Measurements from ENCODE around the gene HS2ST1. TPM values are rescaled to one million over a fixed set of nuclear protein-coding genes. Genes with fewer than 3 reads are reported as not detected.

The HS2ST1 gene
- total RNA-seq, 6 donors from 2014 or later = 8.4 to 20.3 (median 13.9) TPM

DNA sequence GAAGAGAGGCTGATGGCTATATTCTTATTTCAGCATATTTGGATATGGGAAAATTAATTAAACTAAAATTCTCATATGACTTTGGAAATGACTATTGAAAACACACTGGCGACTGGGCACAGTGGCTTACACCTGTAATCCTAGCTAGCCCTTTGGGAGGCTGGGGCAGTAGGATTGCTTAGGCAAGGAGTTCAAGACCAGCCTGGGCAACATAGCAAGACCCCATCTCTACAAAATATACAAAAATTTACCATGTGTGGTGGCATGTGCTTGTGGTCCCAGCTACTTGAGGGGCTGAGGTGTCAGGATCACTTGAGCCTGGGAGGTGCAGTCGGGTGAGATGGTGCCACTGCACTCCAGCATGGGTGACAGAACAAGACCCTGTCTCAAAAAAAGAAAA is 26.2 kb downstream of the HS2ST1 start:
- peaks cover 0 to 5% (median 0%) of the 10 kb centered on the region in 4 donors for H3K4me1 ChIP-seq
- H3K9me3 ChIP-seq = no peaks in the 10 kb centered on the region
- H3K27me3 ChIP-seq = no peaks in the 10 kb centered on the region
- H3K4me3 ChIP-seq = no peak overlapping the region
- H3K27ac ChIP-seq = no peak overlapping the region
- TF ChIP-seq POLR2AphosphoS5 (IDR thresholded peaks at IDR 0.05) = no peak
- TF ChIP-seq, protein P1, sequence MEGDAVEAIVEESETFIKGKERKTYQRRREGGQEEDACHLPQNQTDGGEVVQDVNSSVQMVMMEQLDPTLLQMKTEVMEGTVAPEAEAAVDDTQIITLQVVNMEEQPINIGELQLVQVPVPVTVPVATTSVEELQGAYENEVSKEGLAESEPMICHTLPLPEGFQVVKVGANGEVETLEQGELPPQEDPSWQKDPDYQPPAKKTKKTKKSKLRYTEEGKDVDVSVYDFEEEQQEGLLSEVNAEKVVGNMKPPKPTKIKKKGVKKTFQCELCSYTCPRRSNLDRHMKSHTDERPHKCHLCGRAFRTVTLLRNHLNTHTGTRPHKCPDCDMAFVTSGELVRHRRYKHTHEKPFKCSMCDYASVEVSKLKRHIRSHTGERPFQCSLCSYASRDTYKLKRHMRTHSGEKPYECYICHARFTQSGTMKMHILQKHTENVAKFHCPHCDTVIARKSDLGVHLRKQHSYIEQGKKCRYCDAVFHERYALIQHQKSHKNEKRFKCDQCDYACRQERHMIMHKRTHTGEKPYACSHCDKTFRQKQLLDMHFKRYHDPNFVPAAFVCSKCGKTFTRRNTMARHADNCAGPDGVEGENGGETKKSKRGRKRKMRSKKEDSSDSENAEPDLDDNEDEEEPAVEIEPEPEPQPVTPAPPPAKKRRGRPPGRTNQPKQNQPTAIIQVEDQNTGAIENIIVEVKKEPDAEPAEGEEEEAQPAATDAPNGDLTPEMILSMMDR (IDR thresholded peaks at IDR 0.05) = no peak
- TF ChIP-seq POLR2A (IDR thresholded peaks at IDR 0.05) = no peak
- no peak for TF ChIP-seq EP300 (IDR thresholded peaks at IDR 0.05)
- ATAC-seq (ENCODE audit: low FRiP score in 2 of 2) = no peak
- WGBS, 2 donors = 100% methylated on average over 2 of the region's 2 CpGs
- no peak for DNase-seq
- no peaks in the 10 kb centered on the region for H3K36me3 ChIP-seq

DNA sequence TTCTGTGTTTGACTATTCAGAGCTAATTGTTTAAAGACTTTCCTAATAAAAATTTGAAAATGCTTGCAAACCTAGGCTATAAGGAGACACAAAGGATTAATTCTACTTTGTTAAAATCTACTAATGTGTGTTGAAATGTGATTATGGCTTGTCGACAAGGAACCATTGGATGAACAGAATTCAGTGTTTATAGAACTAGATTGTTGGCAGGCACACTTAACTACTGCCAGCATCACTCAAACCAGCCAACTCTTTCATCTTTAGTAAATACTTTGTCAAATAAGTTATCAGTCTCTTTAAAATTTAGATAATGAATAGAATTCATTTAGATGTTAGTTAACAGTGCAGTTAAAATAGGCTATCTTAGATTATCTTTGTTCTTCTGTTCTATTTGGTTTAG is 27.6 kb downstream of the HS2ST1 start:
- TF ChIP-seq POLR2AphosphoS5 (IDR thresholded peaks at IDR 0.05) (no peak), POLR2A (IDR thresholded peaks at IDR 0.05) (no peak)
- Histone ChIP-seq H3K36me3 (no peaks in the 10 kb centered on the region), H3K4me3 (no peak overlapping the region), H3K27ac (no peak overlapping the region), H3K9me3 (no peaks in the 10 kb centered on the region), H3K27me3 (no peaks in the 10 kb centered on the region), H3K4me1 (peaks cover 0 to 5% (median 0%) of the 10 kb centered on the region in 4 donors)
- DNase-seq (no peak), ATAC-seq (ENCODE audit: low FRiP score in 2 of 2) (no peak)
- 19 to 31% methylated on average over 1 of the region's 1 CpG for WGBS, 2 donors

DNA sequence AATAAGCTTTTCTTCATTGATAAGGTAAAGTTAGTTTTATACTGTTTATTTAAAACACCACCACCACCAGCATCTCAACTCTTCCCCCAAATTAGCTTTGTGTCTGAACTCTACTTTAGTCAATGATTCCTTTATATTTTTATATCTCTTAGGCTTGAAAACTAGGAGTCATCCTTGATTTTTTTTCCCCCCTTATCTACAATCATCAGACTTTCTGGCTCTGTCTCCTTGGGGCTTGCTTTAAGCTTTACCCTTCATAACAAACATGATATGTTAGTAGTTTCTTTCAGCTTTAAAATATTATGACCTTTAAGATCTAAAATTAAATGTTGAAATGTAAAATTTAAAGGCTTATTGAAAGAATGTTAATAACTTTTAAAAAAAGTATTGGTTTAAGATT is 28.3 kb downstream of the HS2ST1 start:
- Histone ChIP-seq H3K27me3 (no peaks in the 10 kb centered on the region), H3K4me3 (no peak overlapping the region), H3K27ac (no peak overlapping the region), H3K36me3 (no peaks in the 10 kb centered on the region), H3K4me1 (peaks cover 0 to 5% (median 0%) of the 10 kb centered on the region in 4 donors), H3K9me3 (no peaks in the 10 kb centered on the region)
- ATAC-seq (ENCODE audit: low FRiP score in 2 of 2) (no peak), DNase-seq (no peak)
- TF ChIP-seq EP300 (IDR thresholded peaks at IDR 0.05) (no peak), POLR2AphosphoS5 (IDR thresholded peaks at IDR 0.05) (no peak), POLR2A (IDR thresholded peaks at IDR 0.05) (no peak)
- TF ChIP-seq, protein P1 (IDR thresholded peaks at IDR 0.05) = no peak

DNA sequence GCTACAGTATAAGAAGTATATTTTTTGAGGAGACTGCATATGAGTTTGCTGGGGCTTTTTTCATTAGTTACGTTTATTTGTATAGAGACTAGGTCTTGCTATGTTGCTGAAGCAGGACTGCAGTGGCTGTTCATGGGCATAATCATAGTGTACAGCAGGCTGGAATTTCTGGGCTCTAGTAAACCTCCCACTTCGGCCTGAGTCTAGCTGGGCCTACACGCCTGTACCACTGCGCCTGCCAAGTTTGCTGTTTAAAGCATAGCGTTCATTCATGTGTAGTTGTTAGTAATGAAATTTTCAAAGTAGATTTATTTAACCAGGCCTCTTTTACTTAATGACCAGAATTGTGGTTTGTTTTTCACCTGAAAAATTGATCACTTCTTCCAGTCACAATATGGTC is 33.8 kb downstream of the HS2ST1 start:
- Histone ChIP-seq H3K4me3 (no peak overlapping the region), H3K27ac (no peak overlapping the region), H3K36me3 (no peaks in the 10 kb centered on the region), H3K27me3 (no peaks in the 10 kb centered on the region), H3K9me3 (no peaks in the 10 kb centered on the region), H3K4me1 (peaks cover 0 to 5% (median 1%) of the 10 kb centered on the region in 4 donors)
- ATAC-seq (ENCODE audit: low FRiP score in 2 of 2) (no peak), DNase-seq (no peak)
- TF ChIP-seq POLR2A (IDR thresholded peaks at IDR 0.05) (no peak), POLR2AphosphoS5 (IDR thresholded peaks at IDR 0.05) (no peak), EP300 (IDR thresholded peaks at IDR 0.05) (no peak)
- TF ChIP-seq, protein P1 (IDR thresholded peaks at IDR 0.05) = no peak
- 76 to 83% methylated on average over 5 of the region's 5 CpGs for WGBS, 2 donors

DNA sequence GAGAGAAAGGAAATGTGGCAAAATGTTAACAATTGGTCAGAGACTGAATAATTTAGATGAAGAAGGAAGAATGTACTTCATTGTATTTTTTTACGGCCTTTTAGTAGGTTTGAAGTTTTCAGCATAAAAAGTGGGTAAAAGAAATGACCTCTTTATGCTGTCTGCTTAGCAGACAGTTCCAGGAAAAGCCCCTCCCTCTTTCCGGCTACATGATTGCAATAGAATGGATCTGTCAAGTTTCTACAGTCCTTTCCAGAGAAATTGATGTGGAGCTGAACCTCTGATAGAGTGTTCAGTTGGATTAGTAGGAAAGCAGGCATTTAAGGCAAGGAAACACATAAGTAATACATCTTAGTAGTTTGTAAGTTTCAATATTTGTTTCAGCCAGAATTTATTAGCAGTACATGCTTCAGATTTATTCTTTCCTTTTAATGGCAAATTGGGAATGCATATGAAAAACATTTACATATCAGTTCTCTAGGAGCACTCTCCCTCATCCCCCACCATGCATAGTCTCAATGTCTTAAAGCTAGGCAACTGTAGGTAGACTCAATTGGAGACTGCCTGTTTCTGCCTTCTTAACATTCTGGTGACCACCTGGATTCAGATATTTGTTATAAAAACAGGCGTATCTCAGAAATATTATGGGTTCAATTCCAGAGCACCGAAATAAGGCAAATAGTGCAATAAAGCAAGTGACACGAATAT is 36.4 kb downstream of the HS2ST1 start:
- peaks cover 0 to 8% (median 5%) of the 10 kb centered on the region in 4 donors for H3K4me1 ChIP-seq
- H3K27ac ChIP-seq = no peak overlapping the region
- WGBS, 2 donors = 85 to 86% methylated on average over 5 of the region's 5 CpGs
- ATAC-seq (ENCODE audit: low FRiP score in 2 of 2) (no peak), DNase-seq (no peak)
- H3K27me3 ChIP-seq = no peaks in the 10 kb centered on the region
- no peaks in the 10 kb centered on the region for H3K9me3 ChIP-seq
- no peak overlapping the region for H3K4me3 ChIP-seq
- TF ChIP-seq POLR2A (IDR thresholded peaks at IDR 0.05) (no peak), EP300 (IDR thresholded peaks at IDR 0.05) (no peak), POLR2AphosphoS5 (IDR thresholded peaks at IDR 0.05) (no peak)
- TF ChIP-seq, protein P1 (IDR thresholded peaks at IDR 0.05) = no peak
- no peaks in the 10 kb centered on the region for H3K36me3 ChIP-seq

Data from upper lobe of left lung (tissue), 6 donors.